Peyer's patch (tissue), 4 donors: Measurements from ENCODE around the gene HHIP.

Experiments
- POLR2A ChIP-seq, 2 donors: fragments of 450-650 bp; IDR thresholded peaks; one replicate each; pipeline ENCODE4 v1.5.1; 2017; ENCODE audit warnings: antibody characterized with exemption in 2 of 2, mild to moderate bottlenecking in 2 of 2, moderate library complexity in 2 of 2
- TF ChIP-seq, protein P1 (sequence below), 6 experiments: fragments of 450-650 bp in 4 of 6; fragments of 200-600 bp in 2 of 6; sonication (generic) in 1 of 6; IDR thresholded peaks; one replicate each; pipeline ENCODE4 v1.5.1; 2017 to 2019; ENCODE audit warnings: antibody characterized with exemption in 6 of 6, mild to moderate bottlenecking in 3 of 6, moderate library complexity in 1 of 6

DNA sequence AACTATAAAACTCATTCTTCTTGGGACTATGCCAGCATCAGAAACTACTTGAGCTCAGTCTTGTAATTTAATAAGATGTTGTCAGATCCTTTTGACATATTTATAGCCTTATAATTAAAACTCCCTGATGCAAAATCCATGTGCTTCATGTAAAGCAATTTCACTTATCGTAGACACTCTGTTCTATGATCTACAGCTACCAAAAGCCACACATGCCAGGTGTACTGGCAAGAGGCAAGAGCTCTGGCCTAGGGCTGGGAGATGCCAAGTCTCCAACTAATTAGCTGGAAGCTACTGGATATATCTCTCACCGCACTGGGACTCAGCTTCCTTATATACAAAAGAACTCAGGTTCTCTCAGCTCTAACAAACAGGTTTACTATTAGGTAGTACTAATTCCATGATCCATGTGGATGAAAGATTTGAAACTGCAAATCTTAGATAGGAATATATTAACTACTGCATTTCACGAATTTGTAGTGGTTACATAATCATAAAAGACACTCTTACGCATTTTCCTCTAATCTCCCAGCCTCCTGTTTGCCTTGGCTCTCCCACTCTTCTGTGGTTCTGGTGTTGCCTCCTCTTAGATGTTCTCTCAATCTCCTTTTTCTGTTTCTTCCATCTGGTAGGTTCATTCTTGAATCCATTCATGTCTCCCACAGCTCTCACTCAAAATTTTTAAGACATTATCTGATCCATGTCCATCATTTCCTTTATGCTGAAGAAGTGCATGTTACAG is 103.0 kb downstream of the HHIP start:
- no peak for TF ChIP-seq POLR2A (IDR thresholded peaks at IDR 0.05)
- TF ChIP-seq, protein P1, sequence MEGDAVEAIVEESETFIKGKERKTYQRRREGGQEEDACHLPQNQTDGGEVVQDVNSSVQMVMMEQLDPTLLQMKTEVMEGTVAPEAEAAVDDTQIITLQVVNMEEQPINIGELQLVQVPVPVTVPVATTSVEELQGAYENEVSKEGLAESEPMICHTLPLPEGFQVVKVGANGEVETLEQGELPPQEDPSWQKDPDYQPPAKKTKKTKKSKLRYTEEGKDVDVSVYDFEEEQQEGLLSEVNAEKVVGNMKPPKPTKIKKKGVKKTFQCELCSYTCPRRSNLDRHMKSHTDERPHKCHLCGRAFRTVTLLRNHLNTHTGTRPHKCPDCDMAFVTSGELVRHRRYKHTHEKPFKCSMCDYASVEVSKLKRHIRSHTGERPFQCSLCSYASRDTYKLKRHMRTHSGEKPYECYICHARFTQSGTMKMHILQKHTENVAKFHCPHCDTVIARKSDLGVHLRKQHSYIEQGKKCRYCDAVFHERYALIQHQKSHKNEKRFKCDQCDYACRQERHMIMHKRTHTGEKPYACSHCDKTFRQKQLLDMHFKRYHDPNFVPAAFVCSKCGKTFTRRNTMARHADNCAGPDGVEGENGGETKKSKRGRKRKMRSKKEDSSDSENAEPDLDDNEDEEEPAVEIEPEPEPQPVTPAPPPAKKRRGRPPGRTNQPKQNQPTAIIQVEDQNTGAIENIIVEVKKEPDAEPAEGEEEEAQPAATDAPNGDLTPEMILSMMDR (IDR thresholded peaks at IDR 0.05) = no peak
